GM23338 (cell line): Measurements from ENCODE around the gene ADGRG7. TPM values are rescaled to one million over a fixed set of nuclear protein-coding genes. Genes with fewer than 3 reads are reported as not detected.

Source experiments
- ATAC-seq: fragments of 200-7000 bp; cut with Tn5 transposase; 3 replicates; pipeline ENCODE4 v1.9.1; 2020
- DNase-seq: peaks from one replicate; pipeline ENCODE4 v3.0.0-alpha.2; 2015; ENCODE audit warnings: low spot score
- H2AFZ ChIP-seq: fragments of 200-600 bp; sonication (generic); 2 replicates; pipeline ENCODE4 v1.8.0; 2016; ENCODE audit warnings: antibody characterized with exemption, mild to moderate bottlenecking, moderate library complexity
- H3F3A ChIP-seq: fragments of 200-600 bp; sonication (generic); replicated peaks from 2 replicates; pipeline ENCODE4 v1.8.0; 2017; ENCODE audit warnings: antibody characterized with exemption, mixed run types, low read depth
- H3K27ac ChIP-seq: fragments of 200-600 bp; sonication (generic); 2 replicates; pipeline ENCODE4 v1.6.1; 2016; ENCODE audit warnings: low read depth
- H3K27me3 ChIP-seq: fragments of 200-600 bp; sonication (generic); 2 replicates; pipeline ENCODE4 v1.8.0; 2016; ENCODE audit warnings: mild to moderate bottlenecking, mixed run types, moderate library complexity; ENCODE audit not compliant: insufficient read depth
- H3K36me3 ChIP-seq: fragments of 200-600 bp; sonication (generic); 2 replicates; pipeline ENCODE4 v1.8.0; 2016; ENCODE audit warnings: mild to moderate bottlenecking; ENCODE audit not compliant: insufficient read depth
- H3K4me1 ChIP-seq: fragments of 200-600 bp; sonication (generic); 2 replicates; pipeline ENCODE4 v1.8.0; 2016; ENCODE audit warnings: mild to moderate bottlenecking, moderate library complexity; ENCODE audit not compliant: insufficient read depth
- H3K4me2 ChIP-seq: fragments of 200-600 bp; sonication (generic); 2 replicates; pipeline ENCODE4 v1.7.1; 2017; ENCODE audit warnings: mixed run types
- H3K4me3 ChIP-seq: fragments of 200-600 bp; sonication (generic); 2 replicates; pipeline ENCODE4 v1.6.1; 2016; ENCODE audit warnings: mixed run types
- H3K79me2 ChIP-seq: fragments of 200-600 bp; sonication (generic); replicated peaks from 2 replicates; pipeline ENCODE4 v1.8.0; 2017; ENCODE audit warnings: mild to moderate bottlenecking; ENCODE audit not compliant: insufficient read depth
- H3K9me2 ChIP-seq: fragments of 200-600 bp; sonication (generic); 2 replicates; pipeline ENCODE4 v1.8.0; 2017; ENCODE audit not compliant: insufficient read depth
- H4K20me1 ChIP-seq: fragments of 200-600 bp; sonication (generic); replicated peaks from 2 replicates; pipeline ENCODE4 v1.8.0; 2017; ENCODE audit warnings: mild to moderate bottlenecking; ENCODE audit not compliant: insufficient read depth
- H3K27ac Mint-ChIP-seq: 2 replicates; pipeline ENCODE4 v1.8.0; 2020; ENCODE audit warnings: inconsistent platforms, mild to moderate bottlenecking, moderate library complexity, mixed read lengths
- H3K27me3 Mint-ChIP-seq: 3 replicates; pipeline ENCODE4 v1.8.0; 2022; ENCODE audit warnings: low read depth, mild to moderate bottlenecking, moderate library complexity, mixed read lengths, inconsistent platforms; ENCODE audit not compliant: insufficient read depth, poor library complexity
- H3K36me3 Mint-ChIP-seq: 3 replicates; pipeline ENCODE4 v1.8.0; 2021; ENCODE audit warnings: low read depth, mild to moderate bottlenecking, inconsistent platforms, moderate library complexity, mixed read lengths
- H3K4me1 Mint-ChIP-seq: 3 replicates; pipeline ENCODE4 v1.8.0; 2020; ENCODE audit warnings: mild to moderate bottlenecking, inconsistent platforms, mixed read lengths
- H3K4me3 Mint-ChIP-seq: 3 replicates; pipeline ENCODE4 v1.8.0; 2021; ENCODE audit warnings: moderate library complexity, mild to moderate bottlenecking, inconsistent platforms, mixed read lengths
- H3K9me3 Mint-ChIP-seq: 3 replicates; pipeline ENCODE4 v1.8.0; 2020; ENCODE audit warnings: moderate library complexity, mild to moderate bottlenecking, inconsistent platforms, mixed read lengths
- EZH2phosphoT487 ChIP-seq: fragments of 200-600 bp; sonication (generic); IDR thresholded peaks from one replicate; pipeline ENCODE4 v1.8.1; 2018; ENCODE audit warnings: antibody characterized with exemption; ENCODE audit not compliant: unreplicated experiment
- JUNB ChIP-seq: IDR thresholded peaks from one replicate; pipeline ENCODE4 v1.6.1; 2016; ENCODE audit warnings: antibody characterized with exemption; ENCODE audit not compliant: unreplicated experiment
- POLR2AphosphoS5 ChIP-seq: IDR thresholded peaks from 2 replicates; pipeline ENCODE4 v1.6.1; 2016; ENCODE audit warnings: antibody characterized with exemption, low read depth
- REST ChIP-seq: IDR thresholded peaks from one replicate; pipeline ENCODE4 v1.6.1; 2018; ENCODE audit warnings: antibody characterized with exemption; ENCODE audit not compliant: unreplicated experiment
- ZNF331 ChIP-seq: fragments of 250-450 bp; sonication (Bioruptor Pico); IDR thresholded peaks from 2 replicates; pipeline ENCODE4 v1.5.0; 2020; ENCODE audit warnings: low read depth, mild to moderate bottlenecking, moderate library complexity
- ZNF462 ChIP-seq: fragments of 250-450 bp; sonication (Bioruptor Pico); IDR thresholded peaks from 2 replicates; pipeline ENCODE4 v1.5.0; 2020; ENCODE audit warnings: mild to moderate bottlenecking, moderate library complexity
- polyA plus RNA-seq: library from polyadenylated mRNA; unstranded; fragments of >200 nt; fragmentation: Nextera tagmentation; extraction: Ambion mirVana; gene quantifications from 2 replicates; pipeline ENCODE4 v1.2.1, GENCODE V29; 2016
- total RNA-seq: library from RNA; depleted of rRNA; stranded (reverse); fragments of >200 nt; shearing (Covaris generic); gene quantifications from 2 replicates; pipeline ENCODE4 v1.2.3, GENCODE V29; 2014

ADGRG7 gene
- total and polyA plus RNA-seq, 2 experiments from 2014 or later, result not detected

- Histone ChIP-seq H3K9me2 (peaks cover 4% of the 10 kb centered on the region; the same call in 1 of the 2 replicates), H3K4me3 (no peak overlapping the region), H2AFZ (no peak overlapping the region), H3K27me3 (no peaks in the 10 kb centered on the region), H3K79me2 (no peaks in the 10 kb centered on the region), H3K36me3 (no peaks in the 10 kb centered on the region), H3K27ac (no peak overlapping the region), H3F3A (no peaks in the 10 kb centered on the region), H4K20me1 (no peaks in the 10 kb centered on the region), H3K4me2 (no peak overlapping the region), H3K4me1 (0 out of 2 replicates have a peak, but pooled peaks cover 7% of the 10 kb centered on the region)
- peaks cover 14% of the 10 kb centered on the region for H3K4me1 Mint-ChIP-seq
- no peak overlapping the region for H3K4me3 Mint-ChIP-seq
- no peak overlapping the region for H3K27ac Mint-ChIP-seq
- no peaks in the 10 kb centered on the region for H3K9me3 Mint-ChIP-seq
- peaks cover 2% of the 10 kb centered on the region for H3K27me3 Mint-ChIP-seq
- TF ChIP-seq EZH2phosphoT487, result no peak
- TF ChIP-seq JUNB, result no peak
- no peak for TF ChIP-seq ZNF462
- no peak for TF ChIP-seq ZNF331
- ATAC-seq (no peak), DNase-seq (no peak)
- H3K36me3 Mint-ChIP-seq, result no peaks in the 10 kb centered on the region
Observed at GRCh38 chr3:100574536-100574935, 34.9 kb upstream of the ADGRG7 start.

GRCh38 chr3:100575704-100576103 is 33.7 kb upstream of the ADGRG7 start:
- H3F3A ChIP-seq, result no peaks in the 10 kb centered on the region
- Mint-ChIP-seq H3K9me3 (no peaks in the 10 kb centered on the region), H3K27me3 (peaks cover 2% of the 10 kb centered on the region), H3K27ac (no peak overlapping the region), H3K36me3 (no peaks in the 10 kb centered on the region), H3K4me3 (no peak overlapping the region), H3K4me1 (peaks cover 14% of the 10 kb centered on the region)
- no peak overlapping the region for H2AFZ ChIP-seq
- H3K27me3 ChIP-seq, result no peaks in the 10 kb centered on the region
- no peaks in the 10 kb centered on the region for H3K79me2 ChIP-seq
- peaks cover 4% of the 10 kb centered on the region; the same call in 1 of the 2 replicates for H3K9me2 ChIP-seq
- no peak for DNase-seq
- no peak overlapping the region for H3K4me3 ChIP-seq
- H3K36me3 ChIP-seq, result no peaks in the 10 kb centered on the region
- no peak overlapping the region for H3K4me2 ChIP-seq
- no peaks in the 10 kb centered on the region for H4K20me1 ChIP-seq
- ATAC-seq, result no peak
- H3K27ac ChIP-seq, result no peak overlapping the region
- 0 out of 2 replicates have a peak, but pooled peaks cover 7% of the 10 kb centered on the region for H3K4me1 ChIP-seq
- TF ChIP-seq ZNF331 (no peak), POLR2AphosphoS5 (no peak), EZH2phosphoT487 (no peak), REST (no peak), JUNB (no peak)
